GM19238 (cell line): ENCODE data around the gene ZMIZ1.

ENCODE experiments used
- DNase-seq: peaks from one replicate; pipeline ENCODE4 v3.0.0; 2011; ENCODE audit warnings: low spot score; ENCODE audit not compliant: insufficient read length

Gene ZMIZ1

DNA sequence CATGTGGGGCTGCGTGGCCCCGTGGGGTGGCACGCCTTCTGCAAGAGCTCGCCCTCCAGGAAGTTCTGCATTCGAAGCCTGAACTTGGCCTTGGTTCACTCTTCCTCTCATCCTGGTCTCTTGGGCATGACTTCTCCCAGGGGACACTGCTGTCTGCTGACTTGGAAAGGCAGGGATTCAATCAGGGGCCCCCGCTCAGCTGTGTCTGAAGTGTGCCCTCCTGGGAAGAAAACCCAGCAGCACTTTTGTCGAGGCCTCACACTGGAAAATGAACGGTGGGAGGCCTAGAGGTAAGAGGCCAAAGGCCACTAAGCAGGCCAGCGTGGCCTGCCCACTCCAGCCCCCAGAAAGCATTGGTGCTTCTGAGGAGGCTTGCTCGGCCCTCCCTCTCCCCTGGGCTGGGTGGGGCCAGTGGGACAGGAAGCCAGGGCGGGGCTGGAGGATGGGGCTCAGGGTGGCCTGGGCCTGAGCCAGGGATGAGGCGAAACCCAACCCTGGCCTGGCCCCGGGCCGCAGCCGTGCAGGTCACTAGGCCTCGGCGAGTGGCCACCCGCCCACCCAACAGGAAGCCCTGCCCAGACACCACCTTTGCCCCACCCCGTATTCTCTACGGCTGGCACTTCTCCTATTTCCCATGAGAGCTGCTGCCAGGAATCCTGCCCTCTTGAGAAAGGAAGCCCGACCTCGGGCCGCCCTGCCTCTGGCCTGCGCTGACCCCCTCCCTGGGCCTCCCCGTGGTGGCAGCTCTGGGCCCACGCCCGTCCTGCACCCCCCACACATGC is 81.1 kb downstream of the ZMIZ1 start:
- DNase-seq, result peak; percentile 74

DNA sequence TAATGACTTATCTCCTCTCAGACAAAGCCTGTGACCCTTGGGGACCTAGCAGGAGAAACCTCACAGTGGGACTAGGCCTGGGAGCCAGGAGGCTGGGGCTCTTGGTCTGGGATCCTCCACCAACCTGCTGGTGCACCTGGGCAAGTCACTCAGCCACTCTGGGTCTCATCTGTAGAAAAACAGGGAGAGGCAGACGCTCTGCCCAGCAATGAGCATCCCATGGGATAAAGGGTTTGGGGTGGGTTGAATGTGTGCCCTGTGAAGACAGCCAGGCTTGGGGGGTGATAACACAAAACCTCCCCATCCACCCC is 81.6 kb downstream of the ZMIZ1 start:
- DNase-seq, result no peak

DNA sequence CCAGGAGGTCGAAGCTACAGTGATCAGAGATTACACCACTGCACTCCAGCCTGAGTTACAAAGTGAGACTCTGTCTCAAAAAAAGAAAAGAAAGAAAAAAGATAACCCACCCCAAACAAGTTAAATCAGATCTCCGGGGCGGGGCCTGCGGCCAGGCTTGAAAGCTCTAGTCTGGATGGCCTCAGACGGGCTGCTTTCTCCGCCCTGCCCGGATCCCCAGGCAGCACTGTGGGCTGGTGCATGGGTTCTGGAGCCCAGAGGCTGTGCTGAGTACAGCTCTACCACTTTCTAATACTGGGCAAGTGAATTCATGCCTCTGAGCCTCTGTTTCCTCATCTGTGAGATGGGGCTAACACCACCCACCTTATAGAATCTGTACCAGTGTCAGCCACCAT is 83.7 kb downstream of the ZMIZ1 start:
- no peak for DNase-seq

DNA sequence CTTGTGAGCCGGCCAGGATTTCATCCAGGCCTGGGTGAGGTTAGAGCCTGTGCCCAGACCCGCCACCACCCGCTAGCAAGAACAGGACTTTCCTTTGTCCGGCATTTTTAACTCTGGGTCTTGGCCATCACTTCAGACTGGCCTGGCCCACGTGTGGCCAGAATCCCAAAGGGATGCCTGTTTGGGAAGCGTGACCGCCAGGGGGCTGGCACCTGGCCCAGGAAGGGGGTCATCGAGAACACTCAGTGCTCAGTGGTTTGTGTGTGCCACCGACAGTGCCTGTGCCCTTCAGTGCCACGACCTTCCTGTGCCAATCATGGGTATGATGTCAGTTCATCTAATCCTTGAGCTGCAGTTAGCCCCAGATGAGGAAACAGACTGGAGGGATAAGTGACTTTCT is 85.0 kb downstream of the ZMIZ1 start:
- no peak for DNase-seq

DNA sequence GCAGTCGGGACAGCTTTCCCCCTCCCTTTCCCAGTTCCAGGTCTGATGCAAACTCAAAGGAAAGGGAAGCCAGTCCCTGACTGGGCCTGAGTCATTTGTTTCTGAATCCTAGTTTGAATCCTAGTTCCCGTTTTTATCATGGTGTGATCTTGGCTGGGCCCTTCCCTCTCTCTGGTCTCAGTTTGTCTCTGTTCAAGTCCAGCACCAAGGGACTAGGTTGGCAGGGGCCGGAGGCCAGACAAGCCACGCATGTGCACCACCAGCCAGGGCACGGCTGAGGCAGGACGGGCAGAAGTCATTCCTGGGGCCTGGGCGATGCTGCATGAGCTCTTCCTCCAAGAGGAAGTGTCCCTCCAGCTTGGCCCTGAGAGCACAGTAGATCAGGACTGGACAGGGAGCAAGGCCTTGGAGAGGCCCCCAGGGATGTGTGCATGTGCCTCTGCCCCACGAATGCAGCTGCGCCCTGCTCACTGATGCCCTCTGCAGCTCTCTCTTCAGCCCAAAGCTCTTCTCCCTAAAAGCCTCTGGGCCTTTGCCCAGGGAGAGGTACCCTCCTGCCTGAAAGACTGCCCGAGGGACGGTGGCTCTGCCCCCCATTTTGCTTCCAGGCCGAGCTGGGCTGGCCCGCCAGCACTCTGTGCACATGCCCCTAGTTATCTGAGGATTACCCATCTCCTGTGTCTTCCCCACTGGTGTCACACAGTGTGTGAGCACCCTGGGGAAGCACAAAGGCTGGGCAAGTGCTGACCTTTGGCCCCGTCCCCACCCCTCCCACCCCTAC is 86.7 kb downstream of the ZMIZ1 start:
- no peak for DNase-seq

DNA sequence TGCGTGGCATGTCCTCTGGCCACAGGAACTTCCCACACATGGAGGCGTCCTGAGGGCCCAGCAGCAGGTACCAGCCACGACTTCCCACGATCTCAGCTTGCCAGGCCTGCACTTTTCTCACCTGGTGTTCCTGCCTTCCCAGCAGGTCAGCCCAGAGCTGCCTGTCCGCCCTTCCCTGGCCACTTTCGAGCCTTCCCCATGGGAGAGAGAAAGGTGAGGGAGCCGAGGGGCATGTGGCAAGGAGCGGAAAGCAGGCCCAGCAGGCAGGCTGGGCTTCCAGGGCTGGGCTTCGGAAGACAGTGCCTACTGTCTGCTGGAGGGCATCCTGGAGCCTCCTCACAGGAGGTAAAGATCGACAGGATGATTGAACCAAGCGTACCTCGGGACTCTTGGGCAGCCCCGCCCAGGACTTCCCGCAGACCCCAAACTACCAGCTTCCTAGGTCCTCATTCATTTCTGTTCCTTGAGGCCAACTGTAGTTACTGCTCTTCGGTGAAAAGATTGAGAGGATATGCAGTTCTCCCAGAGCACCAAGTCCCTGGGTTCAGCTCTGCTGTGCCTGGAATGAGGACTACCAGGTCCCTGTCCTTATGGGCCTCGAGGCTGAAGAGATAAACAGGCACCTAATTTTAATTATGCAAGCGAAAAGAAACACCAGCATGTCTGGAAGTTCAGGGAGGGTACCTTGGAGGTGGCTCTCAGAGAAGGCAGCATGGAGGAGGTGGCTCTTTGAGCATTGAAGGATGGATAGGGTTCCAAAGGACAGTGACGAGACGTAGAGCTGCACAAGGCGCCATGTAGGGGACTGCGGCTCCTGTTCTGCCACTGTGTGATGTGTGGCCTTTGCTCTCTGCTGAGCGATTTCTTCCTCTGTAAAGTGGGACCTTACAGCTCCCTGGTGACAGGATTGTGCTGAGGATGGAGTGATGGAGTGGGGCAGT is 87.8 kb downstream of the ZMIZ1 start:
- no peak for DNase-seq

DNA sequence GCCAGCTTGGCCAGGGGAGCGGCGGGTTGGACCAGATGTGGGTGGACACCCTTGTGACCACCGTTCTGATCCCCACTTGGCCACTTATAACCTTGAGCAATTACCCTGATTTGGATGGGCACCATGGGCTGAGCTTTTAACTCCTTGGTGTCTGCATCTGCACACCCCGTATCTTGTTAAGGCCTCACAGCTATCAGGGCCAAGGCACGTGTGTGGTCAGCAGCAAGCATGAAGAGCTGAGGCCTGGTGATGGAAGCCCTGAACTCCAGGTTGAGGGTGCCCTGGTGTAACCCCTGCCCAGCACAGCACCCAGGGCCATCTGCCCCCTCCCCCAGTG is 89.2 kb downstream of the ZMIZ1 start:
- DNase-seq, result no peak

DNA sequence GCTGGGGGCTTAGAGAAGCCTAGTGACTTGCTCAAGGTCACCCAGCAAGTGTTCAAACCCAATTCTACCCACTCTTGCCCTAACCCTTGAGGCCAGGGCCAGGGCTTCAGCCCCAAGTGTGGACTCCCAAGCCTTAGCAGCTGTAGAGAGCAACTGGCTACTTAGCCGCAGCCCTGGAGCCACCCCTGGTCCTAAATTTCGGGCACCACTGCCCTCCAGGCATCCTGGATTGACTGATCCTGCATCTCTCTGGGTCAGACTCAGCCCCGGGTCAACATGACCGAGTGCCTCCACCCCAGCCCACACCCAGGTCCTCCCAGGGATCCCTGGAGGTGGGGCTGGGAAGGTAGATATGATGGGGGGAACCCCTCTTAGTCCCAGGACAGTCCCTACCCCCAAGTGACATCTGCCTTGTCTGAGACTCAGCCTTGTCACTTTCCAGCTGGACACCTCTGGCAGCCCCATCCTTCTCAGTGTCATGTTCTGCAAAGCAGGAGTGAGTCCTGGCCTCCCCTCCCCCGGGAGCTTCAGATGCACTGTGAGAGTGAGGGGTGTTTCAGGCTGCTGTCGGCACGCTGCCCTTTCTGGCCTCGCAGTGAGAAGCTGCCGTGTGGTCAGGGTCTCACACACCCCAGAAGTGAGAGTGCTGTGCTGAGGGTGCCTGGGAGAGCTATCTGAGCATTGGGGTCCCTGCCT is 89.8 kb downstream of the ZMIZ1 start:
- no peak for DNase-seq

DNA sequence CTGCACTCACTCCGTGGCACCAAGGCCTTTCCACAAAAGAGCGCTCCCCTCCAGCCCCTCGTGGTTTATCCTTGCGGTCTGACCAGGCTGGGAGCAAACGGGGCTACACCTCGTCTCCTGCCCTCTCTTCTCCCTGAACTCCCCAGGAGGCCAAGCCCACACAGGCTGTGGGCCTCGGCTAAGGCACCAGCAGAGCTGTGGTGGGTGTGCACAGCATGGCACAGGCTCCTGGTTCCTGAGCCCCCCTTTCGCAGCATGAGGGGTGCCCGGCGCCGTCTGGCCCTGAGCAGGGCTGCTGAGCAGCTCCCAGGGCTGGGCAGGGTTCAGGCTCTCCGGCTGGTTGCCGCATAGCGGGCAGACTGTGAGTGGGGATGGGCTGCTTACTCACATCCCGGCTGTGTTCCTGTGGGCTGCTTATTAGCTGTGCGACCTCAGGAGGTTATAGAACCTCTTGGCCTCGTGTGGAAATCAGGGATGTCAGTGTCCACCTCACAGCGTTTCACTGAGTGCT is 90.4 kb downstream of the ZMIZ1 start:
- no peak for DNase-seq

DNA sequence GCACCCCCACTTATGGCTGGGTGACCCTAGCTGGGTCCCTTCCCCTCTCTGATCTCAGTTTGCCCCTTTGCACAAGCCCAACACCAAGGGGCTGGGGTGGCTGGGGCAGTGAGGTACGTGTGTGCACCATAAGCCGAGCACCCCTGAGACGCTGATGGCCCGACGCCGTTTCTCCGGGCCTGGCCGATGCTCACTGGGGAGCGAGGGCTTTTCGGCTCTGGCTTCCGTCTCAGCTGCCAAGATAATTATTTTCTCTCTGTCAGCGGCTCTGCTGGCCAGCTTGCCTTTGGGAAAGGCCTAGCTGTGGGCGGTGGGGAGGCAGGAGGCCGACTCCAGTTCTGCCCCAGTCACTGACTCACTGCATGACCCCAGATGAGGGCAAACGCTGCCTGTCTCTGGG is 91.0 kb downstream of the ZMIZ1 start:
- DNase-seq, result no peak

DNA sequence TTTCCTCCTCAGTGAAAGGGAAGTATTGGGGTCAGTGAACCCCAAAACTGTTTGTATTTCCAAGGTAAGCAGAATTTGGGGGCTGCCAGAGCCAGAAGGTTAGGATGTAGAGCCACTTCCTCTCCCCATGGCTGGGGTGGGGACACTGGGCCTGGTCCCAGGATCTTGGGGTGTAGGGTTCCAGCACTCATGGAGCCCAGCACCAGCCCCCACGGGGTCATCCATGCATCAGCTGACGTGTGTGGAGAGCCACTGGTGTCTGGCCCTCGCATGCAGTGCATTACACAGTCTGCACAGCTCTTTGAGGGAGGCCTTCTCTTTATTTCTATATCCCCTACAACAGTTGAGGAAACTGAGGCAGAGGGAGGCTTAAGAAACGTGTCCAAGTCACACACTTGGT is 91.4 kb downstream of the ZMIZ1 start:
- DNase-seq, result no peak

DNA sequence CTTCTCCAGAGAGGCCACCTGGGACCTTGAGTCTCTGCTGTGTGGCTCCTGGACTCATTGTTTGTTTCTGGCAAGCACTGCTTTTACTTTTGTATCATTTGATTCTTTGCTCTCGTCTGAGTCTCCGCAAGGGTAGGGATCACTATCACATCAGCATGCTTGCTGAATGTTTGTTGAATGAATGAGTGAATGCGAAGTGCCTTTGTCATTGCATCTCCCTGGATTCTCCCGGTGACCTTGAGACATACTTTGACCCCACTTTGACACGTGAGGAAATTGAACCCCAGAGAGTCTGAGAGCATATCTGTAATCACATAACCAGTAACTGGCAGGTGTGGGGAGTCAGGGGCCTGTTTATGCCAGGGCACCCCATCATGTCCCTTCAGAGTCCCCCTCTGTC is 92.8 kb downstream of the ZMIZ1 start:
- no peak for DNase-seq

DNA sequence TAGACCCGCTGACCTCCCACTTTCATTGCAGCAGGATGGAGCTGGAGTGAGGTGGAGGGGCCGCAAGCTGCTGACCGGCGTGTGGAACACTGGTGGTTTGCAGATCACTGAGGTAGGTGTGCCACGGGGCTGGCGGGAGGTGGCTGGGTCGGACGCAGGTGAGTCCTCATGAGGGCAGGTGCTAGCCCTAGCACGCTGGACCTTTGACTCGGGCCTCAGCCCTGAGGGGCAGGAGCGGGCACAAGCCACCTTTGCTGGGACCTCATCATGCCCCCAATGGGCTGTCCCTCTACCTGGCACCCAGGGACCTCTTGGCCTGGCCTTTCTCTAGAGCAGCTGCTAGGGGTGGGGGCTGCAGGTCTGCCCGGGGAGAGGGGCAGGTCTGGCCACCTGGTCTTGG is 93.3 kb downstream of the ZMIZ1 start:
- no peak for DNase-seq

DNA sequence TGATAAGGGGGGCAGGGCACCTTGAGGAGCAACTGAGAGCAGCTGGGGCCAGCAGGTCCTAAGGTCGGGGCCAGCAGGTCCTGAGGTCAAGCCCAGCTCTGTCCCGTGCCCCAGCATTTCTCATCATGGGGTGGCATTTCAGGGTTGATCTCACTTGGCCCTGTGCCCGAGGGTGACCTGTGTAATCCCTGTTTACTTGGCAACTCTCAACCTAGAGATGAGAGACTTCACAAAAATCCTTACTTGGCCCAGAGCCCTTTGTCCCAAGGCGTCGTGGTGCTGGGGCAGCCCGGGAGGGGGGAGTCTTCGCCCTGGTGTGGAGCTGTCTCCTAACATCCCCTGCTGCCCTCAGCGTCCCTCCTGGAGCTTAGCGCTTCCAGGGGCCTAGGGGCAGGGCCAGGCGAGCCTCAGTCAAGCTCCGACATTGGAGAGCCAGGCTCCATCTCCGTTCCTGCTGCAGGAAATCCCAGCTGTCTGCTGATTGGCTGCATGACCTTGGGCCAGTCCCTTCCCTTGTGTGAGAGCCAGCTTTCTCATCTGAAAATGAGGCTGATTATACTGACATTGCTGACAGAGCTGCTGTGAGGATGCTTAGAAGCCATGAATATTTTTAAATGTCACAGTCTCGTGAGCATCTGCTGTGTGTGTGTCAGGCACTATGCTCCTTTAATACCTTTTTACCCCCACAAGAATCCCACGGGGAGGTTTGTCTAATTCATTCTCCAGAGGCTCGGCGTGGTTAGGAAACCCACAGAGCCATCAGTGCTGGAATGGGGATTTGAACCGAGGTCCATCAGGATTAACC is 94.3 kb downstream of the ZMIZ1 start:
- no peak for DNase-seq

DNA sequence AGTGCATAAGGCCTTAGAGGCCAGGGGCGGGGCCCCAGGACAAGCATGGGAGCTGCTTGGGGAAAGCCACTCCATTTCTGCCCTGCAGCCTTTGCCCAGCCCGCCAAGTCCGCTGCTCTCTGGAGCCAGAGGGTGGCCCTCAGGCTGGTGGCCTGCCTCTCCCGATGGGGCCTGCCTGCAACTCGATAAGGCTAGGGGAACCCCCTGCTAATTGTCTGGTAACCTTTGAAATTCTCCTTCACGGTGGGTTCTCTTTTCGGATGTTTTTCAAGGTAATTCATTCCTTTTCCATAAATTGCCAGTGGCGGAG is 94.9 kb downstream of the ZMIZ1 start:
- no peak for DNase-seq

DNA sequence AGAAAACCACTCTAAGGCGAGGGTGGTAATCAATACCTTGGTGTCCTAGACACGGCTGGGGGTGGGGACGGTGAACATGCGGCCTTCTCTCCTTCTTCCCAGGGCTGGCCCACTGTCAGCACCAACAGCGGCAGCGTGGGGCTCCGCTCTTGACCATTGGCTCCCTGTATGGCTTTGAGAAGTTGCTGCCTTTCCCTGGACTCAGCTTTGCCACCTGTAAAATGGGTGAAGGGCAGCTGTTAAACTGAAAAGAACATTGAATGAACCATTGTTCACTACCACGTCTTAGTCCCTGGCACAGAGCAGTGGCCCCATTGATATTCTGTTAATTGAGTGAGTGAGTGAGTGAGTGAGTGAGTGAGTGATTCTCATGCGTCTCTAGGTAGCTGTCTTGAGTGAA is 95.3 kb downstream of the ZMIZ1 start:
- DNase-seq, result no peak

DNA sequence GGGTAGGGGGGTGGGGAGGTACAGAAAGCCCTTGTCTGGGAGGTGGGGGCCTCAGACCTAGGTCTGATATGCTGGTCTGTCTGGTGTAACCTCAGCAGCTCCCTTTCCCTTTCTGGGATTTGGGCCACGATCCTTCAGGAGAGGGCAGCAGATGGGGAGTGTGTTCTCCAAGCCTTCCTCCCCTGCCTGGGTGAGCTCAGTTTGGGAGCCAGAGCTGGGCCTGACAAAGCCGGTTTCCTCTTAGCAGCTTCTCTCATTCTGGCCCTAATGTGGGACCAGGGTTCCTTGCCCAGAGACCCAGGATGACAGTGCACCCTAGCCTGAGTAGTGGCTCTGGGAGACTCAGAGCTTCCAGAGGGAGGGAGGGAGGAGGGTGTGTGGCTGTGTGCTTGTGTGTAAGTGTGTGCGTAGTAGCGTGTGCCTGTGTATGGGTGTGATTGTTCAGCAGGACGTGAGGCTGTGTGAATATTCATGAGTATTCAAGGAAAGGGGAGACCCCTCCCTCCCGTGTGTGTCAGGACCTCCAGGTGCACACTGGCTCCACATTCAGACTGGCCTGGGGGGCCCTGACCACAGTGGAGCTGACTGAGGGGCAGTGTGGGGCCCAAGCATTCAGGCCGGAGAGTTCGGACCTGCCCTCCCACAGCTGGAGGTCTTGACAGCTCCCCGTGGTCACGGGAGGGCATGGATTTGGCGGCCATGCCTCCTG is 96.5 kb downstream of the ZMIZ1 start:
- no peak for DNase-seq

DNA sequence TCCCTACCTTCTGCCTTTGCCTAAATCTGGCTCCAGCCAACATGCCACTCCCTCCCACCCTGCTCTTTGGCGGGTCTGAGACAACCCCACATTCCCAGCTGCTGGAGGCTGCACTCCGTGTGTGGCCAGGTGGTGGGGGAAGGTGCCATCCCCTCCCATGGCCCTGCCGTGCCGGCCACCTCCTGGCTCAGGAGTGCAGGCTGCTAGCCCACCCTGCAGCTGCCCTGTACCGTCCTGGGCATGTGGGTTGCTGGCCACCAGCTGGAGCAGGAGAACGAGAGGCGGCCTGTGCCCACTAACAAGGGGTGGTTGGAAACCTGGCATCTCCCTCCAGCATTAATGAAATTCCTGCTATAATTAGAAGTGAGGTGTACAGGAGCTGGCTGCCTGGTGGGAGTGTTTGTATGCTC is 97.6 kb downstream of the ZMIZ1 start:
- no peak for DNase-seq

DNA sequence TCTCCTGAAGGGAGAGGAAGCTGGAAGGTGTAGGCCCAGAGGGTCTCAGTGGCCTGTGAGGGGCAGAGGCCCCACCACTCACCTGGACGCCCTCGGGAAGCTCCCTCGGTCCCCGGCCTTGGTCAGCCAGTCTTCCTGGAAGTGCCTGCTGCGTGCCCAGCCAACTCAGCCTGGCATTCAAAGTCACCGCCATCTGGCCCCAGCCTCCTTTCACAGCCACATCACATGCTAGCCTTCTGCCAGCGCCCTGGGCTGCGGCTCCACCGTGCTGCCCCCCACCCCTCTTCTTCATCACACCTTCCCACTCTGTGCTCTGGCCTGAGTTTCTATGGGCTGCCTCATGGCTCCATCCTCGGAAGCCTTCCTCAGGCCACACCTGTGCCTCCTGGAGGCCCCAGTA is 98.0 kb downstream of the ZMIZ1 start:
- no peak for DNase-seq

DNA sequence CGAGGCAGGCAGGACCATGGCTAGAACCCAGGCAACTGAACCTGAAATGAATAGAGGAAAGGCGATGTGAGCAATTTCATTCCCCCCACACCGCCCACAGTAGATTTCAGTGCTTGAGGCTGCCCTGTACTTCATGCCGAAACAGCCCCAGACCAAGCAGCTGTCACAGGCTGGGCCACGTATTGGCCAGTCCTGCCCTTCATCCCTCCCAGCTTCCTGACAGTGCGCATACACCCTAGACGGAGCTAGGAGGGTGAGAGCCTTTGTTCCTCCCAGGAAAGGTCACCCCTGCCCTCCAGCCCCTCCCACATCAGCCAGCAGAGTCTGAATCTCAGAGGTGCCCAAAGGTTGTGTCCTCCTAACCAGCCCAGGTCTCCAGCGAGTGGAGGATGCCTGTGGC is 98.8 kb downstream of the ZMIZ1 start:
- DNase-seq, result no peak
